Type B pancreatic cell (in vitro differentiated cells): ENCODE data around the gene PLEKHA7. TPM values are rescaled to one million over a fixed set of nuclear protein-coding genes. Genes with fewer than 3 reads are reported as not detected.

Source experiments
- DNase-seq: peaks from one replicate; pipeline ENCODE4 v3.0.0; 2021; ENCODE audit warnings: mixed read lengths; ENCODE audit not compliant: unreplicated experiment; ENCODE audit errors: extremely low spot score
- H3K27ac Mint-ChIP-seq: 2 replicates; pipeline ENCODE4 v1.8.0; 2021; ENCODE audit warnings: mild to moderate bottlenecking, mixed read lengths
- H3K27me3 Mint-ChIP-seq: 2 replicates; pipeline ENCODE4 v1.8.0; 2021; ENCODE audit warnings: mixed read lengths
- H3K36me3 Mint-ChIP-seq: 2 replicates; pipeline ENCODE4 v1.8.0; 2021; ENCODE audit warnings: mixed read lengths
- H3K4me1 Mint-ChIP-seq: one replicate; pipeline ENCODE4 v1.8.0; 2021; ENCODE audit warnings: mixed read lengths; ENCODE audit not compliant: unreplicated experiment
- H3K4me3 Mint-ChIP-seq: 2 replicates; pipeline ENCODE4 v1.8.0; 2021; ENCODE audit warnings: mild to moderate bottlenecking, mixed read lengths
- H3K9me3 Mint-ChIP-seq: 2 replicates; pipeline ENCODE4 v1.8.0; 2021; ENCODE audit warnings: mixed read lengths
- CTCF ChIP-seq: fragments of 200-600 bp; sonication (generic); conservative IDR thresholded peaks from 2 replicates; pipeline ENCODE4 v1.5.0; 2021; ENCODE audit warnings: antibody characterized with exemption, mild to moderate bottlenecking
- total RNA-seq: library from RNA; stranded (reverse); gene quantifications from 2 replicates; pipeline ENCODE4 v1.2.1, GENCODE V29; 2021; ENCODE audit warnings: low replicate concordance

Gene PLEKHA7
- total RNA-seq, 1 donor from 2014 or later: 64.7 TPM

DNA sequence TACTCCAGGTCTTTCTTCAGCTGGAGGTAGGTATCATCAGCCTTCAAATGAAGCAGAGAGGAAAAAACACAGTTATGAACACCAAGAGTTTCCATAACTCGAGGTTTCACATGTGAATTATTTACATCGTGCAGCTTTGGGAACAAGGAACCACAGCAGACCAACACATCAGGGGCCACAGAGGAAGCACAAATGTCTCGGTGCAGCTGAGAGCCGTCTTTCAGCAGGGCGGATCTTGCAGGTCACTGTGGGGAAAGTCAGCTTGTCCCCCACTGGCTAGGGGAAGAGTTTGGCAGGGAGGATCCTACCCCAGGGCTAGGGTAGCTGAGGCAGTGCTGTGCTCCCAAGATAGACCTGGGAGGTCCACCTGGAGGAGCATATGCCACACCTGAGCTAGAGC is 201.1 kb downstream of the PLEKHA7 start:
- peak overlapping the region; percentile 74 for H3K27ac Mint-ChIP-seq
- no peak for TF ChIP-seq CTCF
- H3K9me3 Mint-ChIP-seq: no peaks in the 10 kb centered on the region
- no peak for DNase-seq
- no peaks in the 10 kb centered on the region for H3K27me3 Mint-ChIP-seq
- H3K4me3 Mint-ChIP-seq: no peak overlapping the region
- H3K4me1 Mint-ChIP-seq: peaks cover 19% of the 10 kb centered on the region
- H3K36me3 Mint-ChIP-seq: peaks cover 18% of the 10 kb centered on the region

GRCh38 chr11:16812274-16812673 is 201.9 kb downstream of the PLEKHA7 start:
- Mint-ChIP-seq H3K27ac (peak overlapping the region; percentile 74), H3K4me3 (no peak overlapping the region), H3K36me3 (peaks cover 13% of the 10 kb centered on the region), H3K9me3 (no peaks in the 10 kb centered on the region), H3K4me1 (peaks cover 22% of the 10 kb centered on the region), H3K27me3 (no peaks in the 10 kb centered on the region)
- no peak for DNase-seq
- no peak for TF ChIP-seq CTCF

DNA sequence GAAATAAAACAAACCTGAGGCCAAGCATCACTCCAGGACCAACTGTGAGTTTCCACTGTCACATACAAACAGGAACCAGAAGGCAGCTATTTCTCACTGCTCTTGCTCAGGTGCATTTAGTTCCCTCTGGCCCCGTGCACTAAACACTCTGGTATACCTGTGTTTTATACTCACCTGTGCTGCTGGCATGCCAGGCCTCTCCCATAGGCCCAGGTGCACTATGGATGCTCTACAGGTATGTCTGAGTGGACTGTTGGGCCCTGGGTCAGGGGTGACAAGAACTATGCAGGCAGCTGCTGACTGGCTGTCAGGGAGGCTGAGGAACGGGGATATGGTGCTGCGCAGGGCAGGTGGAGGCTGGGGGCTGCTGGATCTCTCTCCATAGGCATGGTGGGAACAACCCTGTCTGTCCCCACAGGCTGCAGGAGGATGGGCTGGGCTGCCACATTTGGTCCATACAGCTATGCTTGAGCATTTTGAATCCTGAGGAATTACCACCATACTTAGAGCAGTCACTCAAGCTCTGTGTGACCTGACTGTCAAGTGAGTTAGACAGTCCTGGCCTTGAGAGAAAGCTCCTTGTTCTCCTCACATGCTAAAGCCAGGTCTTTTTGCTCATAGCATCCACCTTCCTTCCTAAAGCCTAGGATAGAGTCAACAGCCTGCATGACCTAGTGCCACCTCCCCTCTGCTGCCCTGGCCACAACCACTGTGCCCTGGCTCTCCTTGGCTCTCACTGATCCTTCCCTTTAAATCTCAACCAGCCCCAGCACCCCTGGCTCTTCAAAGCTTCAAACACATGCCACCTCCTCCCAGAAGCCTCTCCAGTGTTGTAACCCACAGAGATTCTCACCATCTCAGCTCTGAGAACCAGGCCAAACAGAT is 202.8 kb downstream of the PLEKHA7 start:
- Mint-ChIP-seq H3K9me3 (no peaks in the 10 kb centered on the region), H3K4me1 (peaks cover 31% of the 10 kb centered on the region), H3K36me3 (peaks cover 13% of the 10 kb centered on the region), H3K27ac (peak overlapping the region; percentile 25), H3K27me3 (no peaks in the 10 kb centered on the region), H3K4me3 (no peak overlapping the region)
- DNase-seq: no peak
- no peak for TF ChIP-seq CTCF

DNA sequence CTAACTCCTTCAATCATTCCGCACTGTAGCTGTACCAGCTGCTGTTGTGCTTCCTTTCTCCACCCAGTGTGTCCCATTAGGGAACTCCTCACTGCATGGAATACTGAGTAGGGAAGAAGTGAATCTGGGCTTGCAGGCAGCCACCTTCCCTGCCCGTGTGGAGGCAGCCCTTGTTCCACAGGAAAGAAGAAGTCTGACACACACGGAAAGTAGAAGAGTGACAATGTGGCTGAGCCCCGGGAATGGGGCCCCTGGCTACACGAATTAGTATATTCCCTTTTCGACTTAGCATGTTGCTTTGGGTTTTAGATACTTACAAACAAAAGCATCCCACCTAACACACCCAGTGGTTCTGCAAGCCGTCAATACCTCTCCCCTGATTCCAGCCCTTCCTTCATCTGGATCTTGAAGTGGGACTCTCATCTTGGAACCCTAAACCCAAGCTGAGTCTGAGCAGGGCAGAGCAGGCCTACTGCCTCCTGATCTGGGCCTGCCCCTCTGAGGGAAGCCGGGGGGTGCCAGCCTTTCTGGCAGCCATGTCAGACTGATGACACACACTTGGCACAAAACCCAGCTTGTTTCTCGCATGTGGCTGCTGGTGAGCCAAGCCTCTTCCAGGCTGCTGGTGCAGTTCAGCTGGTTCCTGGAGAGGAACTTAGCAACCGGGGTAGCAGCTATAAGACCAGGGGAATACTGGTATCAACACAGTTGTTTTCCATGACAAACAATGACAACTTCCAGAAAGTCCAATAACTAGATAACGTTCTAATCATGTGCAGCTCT is 204.1 kb downstream of the PLEKHA7 start:
- no peak for DNase-seq
- no peak for TF ChIP-seq CTCF
- peak overlapping the region; percentile 75 for H3K27ac Mint-ChIP-seq
- H3K4me1 Mint-ChIP-seq: peaks cover 32% of the 10 kb centered on the region
- no peaks in the 10 kb centered on the region for H3K9me3 Mint-ChIP-seq
- H3K27me3 Mint-ChIP-seq: no peaks in the 10 kb centered on the region
- H3K4me3 Mint-ChIP-seq: no peak overlapping the region
- peaks cover 15% of the 10 kb centered on the region for H3K36me3 Mint-ChIP-seq

GRCh38 chr11:16807306-16807705 is 206.9 kb downstream of the PLEKHA7 start:
- Mint-ChIP-seq H3K36me3 (peaks cover 12% of the 10 kb centered on the region), H3K27ac (peak overlapping the region; percentile 84), H3K4me3 (peak overlapping the region; percentile 53), H3K27me3 (no peaks in the 10 kb centered on the region), H3K4me1 (peaks cover 33% of the 10 kb centered on the region), H3K9me3 (no peaks in the 10 kb centered on the region)
- no peak for TF ChIP-seq CTCF
- no peak for DNase-seq
